WTC11 (cell line): Measurements from ENCODE around the gene SLC51B.

Source experiments
- CTCF ChIP-seq: fragments of 200-600 bp; IDR thresholded peaks from 2 replicates; pipeline ENCODE4 v1.8.0; 2022; ENCODE audit warnings: antibody characterized with exemption
- SP1 ChIP-seq: sonication (generic); formaldehyde crosslinking; conservative IDR thresholded peaks from 2 replicates; pipeline ENCODE4 v1.8.1; 2022; ENCODE audit warnings: missing genetic modification reagents
- ZBTB21 ChIP-seq: sonication (generic); formaldehyde crosslinking; IDR thresholded peaks from 2 replicates; pipeline ENCODE4 v1.8.1; 2023; ENCODE audit warnings: mild to moderate bottlenecking, missing genetic modification reagents, borderline replicate concordance
- TF ChIP-seq, protein P1 (sequence below): sonication (generic); formaldehyde crosslinking; IDR thresholded peaks from 2 replicates; pipeline ENCODE4 v1.8.1; 2022; ENCODE audit warnings: low read depth, missing genetic modification reagents, borderline replicate concordance
- TF ChIP-seq, protein P2 (sequence below): fragments of 250-450 bp; sonication (Bioruptor Pico); IDR thresholded peaks from 2 replicates; pipeline ENCODE4 v1.9.0; 2021; ENCODE audit warnings: mild to moderate bottlenecking

DNA sequence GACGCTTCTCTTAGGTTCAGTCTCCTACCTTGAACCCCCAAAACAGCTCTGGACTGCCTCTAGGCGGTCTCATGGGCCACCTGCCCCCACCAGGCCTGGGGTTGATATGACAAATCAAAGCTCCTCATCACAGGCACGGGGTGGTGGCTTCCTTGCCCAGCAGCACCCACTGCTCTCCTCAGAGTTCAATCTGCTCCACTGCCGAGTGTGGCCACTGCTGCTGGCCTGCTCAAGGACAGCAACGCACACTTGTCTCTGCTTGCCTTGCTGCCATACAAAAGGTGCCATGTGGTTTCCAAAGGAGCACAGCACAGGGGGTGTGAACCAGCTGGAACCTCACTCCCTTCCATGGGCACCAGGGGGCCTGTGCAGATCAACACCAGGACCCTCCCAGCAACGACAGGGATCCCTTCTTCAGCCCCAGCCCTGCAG, 41.5 kb downstream of the SLC51B start:
- 0 out of 2 replicates have a peak, but pooled peaks have one; percentile 5 for TF ChIP-seq CTCF
- TF ChIP-seq ZBTB21: no peak
- no peak for TF ChIP-seq SP1
- TF ChIP-seq, protein P1, sequence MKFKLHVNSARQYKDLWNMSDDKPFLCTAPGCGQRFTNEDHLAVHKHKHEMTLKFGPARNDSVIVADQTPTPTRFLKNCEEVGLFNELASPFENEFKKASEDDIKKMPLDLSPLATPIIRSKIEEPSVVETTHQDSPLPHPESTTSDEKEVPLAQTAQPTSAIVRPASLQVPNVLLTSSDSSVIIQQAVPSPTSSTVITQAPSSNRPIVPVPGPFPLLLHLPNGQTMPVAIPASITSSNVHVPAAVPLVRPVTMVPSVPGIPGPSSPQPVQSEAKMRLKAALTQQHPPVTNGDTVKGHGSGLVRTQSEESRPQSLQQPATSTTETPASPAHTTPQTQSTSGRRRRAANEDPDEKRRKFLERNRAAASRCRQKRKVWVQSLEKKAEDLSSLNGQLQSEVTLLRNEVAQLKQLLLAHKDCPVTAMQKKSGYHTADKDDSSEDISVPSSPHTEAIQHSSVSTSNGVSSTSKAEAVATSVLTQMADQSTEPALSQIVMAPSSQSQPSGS (CRISPR knock-in tag): no peak
- TF ChIP-seq, protein P2, sequence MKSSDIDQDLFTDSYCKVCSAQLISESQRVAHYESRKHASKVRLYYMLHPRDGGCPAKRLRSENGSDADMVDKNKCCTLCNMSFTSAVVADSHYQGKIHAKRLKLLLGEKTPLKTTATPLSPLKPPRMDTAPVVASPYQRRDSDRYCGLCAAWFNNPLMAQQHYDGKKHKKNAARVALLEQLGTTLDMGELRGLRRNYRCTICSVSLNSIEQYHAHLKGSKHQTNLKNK (CRISPR knock-in tag): no peak
